Naive B cell (primary cell): ENCODE data around the gene TNNT3. TPM values are rescaled to one million over a fixed set of nuclear protein-coding genes. Genes with fewer than 3 reads are reported as not detected.
"Not testable (repeated sequence)": the region's sequence is repeated elsewhere in the genome, so short reads cannot be mapped to it uniquely, and the experiment has no call there.

Experiments
- ATAC-seq, 2 donors: fragments of 150-1000 bp; cut with Tn5 transposase; 2 replicates each; pipeline ENCODE4 v1.10.0; 2021; ENCODE audit warnings: low read depth in 2 of 2, mild to moderate bottlenecking in 2 of 2, moderate library complexity in 2 of 2
- DNase-seq: peaks from one replicate; pipeline ENCODE4 v3.0.0; 2022
- H3K27ac Mint-ChIP-seq, 6 donors: one replicate each; pipeline ENCODE4 v1.8.0; 2020 to 2022; ENCODE audit warnings: mild to moderate bottlenecking in 6 of 6, mixed read lengths in 6 of 6, moderate library complexity in 5 of 6, inconsistent platforms in 2 of 6
- H3K27me3 Mint-ChIP-seq, 3 donors: one replicate each; pipeline ENCODE4 v1.8.0; 2021 to 2022; ENCODE audit warnings: mixed read lengths in 3 of 3, mild to moderate bottlenecking in 1 of 3
- H3K36me3 Mint-ChIP-seq, 2 donors: one replicate each; pipeline ENCODE4 v1.8.0; 2020 to 2022; ENCODE audit warnings: mixed read lengths in 2 of 2, inconsistent platforms in 1 of 2, mild to moderate bottlenecking in 1 of 2
- H3K4me1 Mint-ChIP-seq, 3 donors: one replicate each; pipeline ENCODE4 v1.8.0; 2020 to 2022; ENCODE audit warnings: mixed read lengths in 3 of 3, inconsistent platforms in 1 of 3, mild to moderate bottlenecking in 1 of 3, moderate library complexity in 1 of 3
- H3K4me3 Mint-ChIP-seq, 8 donors: one replicate each; pipeline ENCODE4 v1.8.0; 2020 to 2022; ENCODE audit warnings: mild to moderate bottlenecking in 8 of 8, mixed read lengths in 8 of 8, moderate library complexity in 8 of 8, inconsistent platforms in 2 of 8
- H3K9me3 Mint-ChIP-seq, 7 donors: one replicate each; pipeline ENCODE4 v1.8.0; 2020 to 2022; ENCODE audit warnings: mixed read lengths in 7 of 7, mild to moderate bottlenecking in 5 of 7, inconsistent platforms in 2 of 7, moderate library complexity in 1 of 7
- polyA plus RNA-seq, 6 donors: library from polyadenylated mRNA; unstranded; fragments of 300-500 nt; fragmentation: Illumina TruSeq; gene quantifications; one replicate each; pipeline ENCODE4 v1.2.3, GENCODE V29; 2021; ENCODE audit warnings: low read depth in 6 of 6

The TNNT3 gene
- polyA plus RNA-seq, 6 donors from 2014 or later = 0.43 to 0.92 TPM; not detected in 4

GRCh38 chr11:1877211-1878136 lies 42.0 kb upstream of the TNNT3 start:
- DNase-seq = no peak
- peak overlapping the region in 5 of 6 donors; percentile 54 to 82 (median 70) for H3K27ac Mint-ChIP-seq
- peaks cover 34 to 58% (median 47%) of the 10 kb centered on the region in 3 donors for H3K4me1 Mint-ChIP-seq
- H3K9me3 Mint-ChIP-seq = no peaks in the 10 kb centered on the region
- no peak for ATAC-seq
- no peaks in the 10 kb centered on the region for H3K36me3 Mint-ChIP-seq
- H3K27me3 Mint-ChIP-seq = no peaks in the 10 kb centered on the region
- H3K4me3 Mint-ChIP-seq = peak overlapping the region in 2 of 8 donors; percentile 8 to 35

DNA sequence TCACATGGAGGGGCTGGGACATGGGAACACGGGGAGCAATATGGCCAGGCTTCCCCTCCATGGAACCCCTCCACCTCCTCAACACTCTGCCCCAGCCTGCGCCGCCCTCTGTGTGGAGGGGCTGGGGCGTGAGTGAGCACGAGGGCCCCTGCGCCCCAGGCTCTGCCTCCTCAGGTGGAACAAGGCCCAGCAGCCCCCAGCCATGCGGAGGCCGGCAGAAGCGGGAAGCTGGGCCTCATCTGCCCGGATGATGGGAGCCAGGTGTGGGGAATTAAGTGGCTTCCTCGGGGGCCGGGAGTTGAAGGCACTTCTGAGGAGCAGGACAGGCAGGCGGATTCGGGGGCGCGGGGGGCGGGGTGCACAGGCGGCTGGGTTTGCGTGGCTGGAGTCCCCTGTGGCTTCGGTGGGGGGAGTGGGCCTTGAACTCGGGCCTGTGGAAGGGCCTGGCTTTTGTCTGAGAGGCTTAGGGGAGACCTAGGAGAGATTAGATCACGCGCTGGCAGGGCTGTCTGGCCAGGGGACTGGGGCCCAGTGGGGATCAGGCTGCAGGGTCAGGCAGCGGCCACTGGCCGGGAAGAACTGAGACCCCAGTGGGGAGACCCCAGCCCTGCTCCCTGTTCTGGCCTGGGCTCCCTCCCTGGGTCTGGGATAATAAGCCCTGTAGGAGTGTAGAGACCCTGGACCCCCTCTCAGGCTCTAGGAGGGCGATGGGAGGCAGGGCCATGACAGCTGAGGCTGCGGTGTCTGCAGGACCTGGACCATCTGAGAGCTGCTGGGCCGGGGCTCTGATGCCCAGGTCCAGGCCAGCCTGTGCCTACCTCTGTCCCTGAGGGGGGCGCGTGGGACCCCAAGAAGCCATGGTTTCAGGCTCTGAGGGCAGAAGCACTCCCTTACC lies 41.1 kb upstream of the TNNT3 start:
- peak overlapping the region in 1 of 6 donors; percentile 77 for H3K27ac Mint-ChIP-seq
- H3K4me3 Mint-ChIP-seq = no peak overlapping the region
- peaks cover 31 to 55% (median 43%) of the 10 kb centered on the region in 3 donors for H3K4me1 Mint-ChIP-seq
- no peaks in the 10 kb centered on the region for H3K9me3 Mint-ChIP-seq
- no peaks in the 10 kb centered on the region for H3K27me3 Mint-ChIP-seq
- DNase-seq (no peak), ATAC-seq (no peak)
- no peaks in the 10 kb centered on the region for H3K36me3 Mint-ChIP-seq

GRCh38 chr11:1879342-1879940 lies 40.1 kb upstream of the TNNT3 start:
- Mint-ChIP-seq H3K9me3 (no peaks in the 10 kb centered on the region), H3K4me3 (peak overlapping the region in 1 of 8 donors; percentile 29), H3K4me1 (peaks cover 27 to 55% (median 45%) of the 10 kb centered on the region in 3 donors), H3K36me3 (no peaks in the 10 kb centered on the region), H3K27ac (peak overlapping the region in 4 of 6 donors; percentile 13 to 67 (median 55)), H3K27me3 (no peaks in the 10 kb centered on the region)
- DNase-seq = no peak
- ATAC-seq = no peak

GRCh38 chr11:1879941-1880720 lies 39.4 kb upstream of the TNNT3 start:
- no peak for ATAC-seq
- H3K4me1 Mint-ChIP-seq = peaks cover 27 to 55% (median 44%) of the 10 kb centered on the region in 3 donors
- DNase-seq = no peak
- H3K4me3 Mint-ChIP-seq = peak overlapping the region in 3 of 8 donors; percentile 39 to 70 (median 42)
- H3K27me3 Mint-ChIP-seq = no peaks in the 10 kb centered on the region
- H3K9me3 Mint-ChIP-seq = no peaks in the 10 kb centered on the region
- H3K27ac Mint-ChIP-seq = peak overlapping the region in 5 of 6 donors; percentile 13 to 81 (median 66)
- no peaks in the 10 kb centered on the region for H3K36me3 Mint-ChIP-seq

GRCh38 chr11:1880746-1881441 lies 38.6 kb upstream of the TNNT3 start:
- H3K4me1 Mint-ChIP-seq = peaks cover 23 to 55% (median 41%) of the 10 kb centered on the region in 3 donors
- no peaks in the 10 kb centered on the region for H3K27me3 Mint-ChIP-seq
- H3K36me3 Mint-ChIP-seq = no peaks in the 10 kb centered on the region
- H3K9me3 Mint-ChIP-seq = no peaks in the 10 kb centered on the region
- peak overlapping the region in 5 of 8 donors; percentile 9 to 70 (median 42) for H3K4me3 Mint-ChIP-seq
- peak overlapping the region; percentile 16 to 90 (median 75) for H3K27ac Mint-ChIP-seq
- DNase-seq (no peak), ATAC-seq (no peak)

DNA sequence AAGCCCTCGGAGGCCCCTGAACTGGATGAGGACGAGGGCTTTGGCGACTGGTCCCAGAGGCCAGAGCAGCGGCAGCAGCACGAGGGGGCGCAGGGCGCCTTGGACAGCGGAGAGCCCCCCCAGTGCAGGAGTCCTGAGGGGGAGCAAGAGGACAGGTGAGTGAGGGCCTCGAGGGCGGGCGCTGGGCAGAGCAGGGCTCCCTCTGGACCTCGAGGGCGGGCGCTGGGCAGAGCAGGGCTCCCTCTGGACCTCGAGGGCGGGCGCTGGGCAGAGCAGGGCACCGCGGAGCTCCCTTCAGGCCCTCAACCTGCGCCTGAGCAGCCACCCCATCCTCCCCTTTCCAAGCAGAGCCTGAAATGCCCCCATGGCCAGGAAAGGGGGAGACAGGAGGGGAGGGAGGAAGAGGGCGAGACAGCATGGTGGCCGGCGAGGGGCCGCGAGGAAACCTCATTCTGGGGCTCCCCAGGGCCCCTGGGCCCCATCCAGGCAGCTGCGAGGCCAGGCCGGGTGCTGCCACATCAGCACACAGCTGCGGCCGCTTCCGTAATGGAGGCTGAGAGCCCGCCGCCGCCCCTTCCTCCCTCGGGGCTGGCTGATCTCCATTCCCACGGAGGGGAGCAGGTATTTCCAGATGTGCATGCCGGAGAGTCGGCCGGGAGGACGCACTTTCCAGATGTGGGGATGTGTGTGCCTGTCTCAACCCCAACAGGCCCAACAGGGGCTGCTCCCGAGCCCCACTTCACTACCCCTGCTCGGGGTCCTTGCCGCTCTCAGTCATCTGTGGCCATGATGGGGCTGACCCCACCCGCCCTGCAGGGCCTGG lies 37.9 kb upstream of the TNNT3 start:
- Mint-ChIP-seq H3K9me3 (no peaks in the 10 kb centered on the region), H3K36me3 (no peaks in the 10 kb centered on the region), H3K27ac (peak overlapping the region in 5 of 6 donors; percentile 32 to 90 (median 46)), H3K4me3 (peak overlapping the region in 5 of 8 donors; percentile 47 to 61 (median 54)), H3K27me3 (no peaks in the 10 kb centered on the region), H3K4me1 (peaks cover 18 to 49% (median 39%) of the 10 kb centered on the region in 3 donors)
- DNase-seq (peak; percentile 29), ATAC-seq (peak; percentile 58 to 66)

DNA sequence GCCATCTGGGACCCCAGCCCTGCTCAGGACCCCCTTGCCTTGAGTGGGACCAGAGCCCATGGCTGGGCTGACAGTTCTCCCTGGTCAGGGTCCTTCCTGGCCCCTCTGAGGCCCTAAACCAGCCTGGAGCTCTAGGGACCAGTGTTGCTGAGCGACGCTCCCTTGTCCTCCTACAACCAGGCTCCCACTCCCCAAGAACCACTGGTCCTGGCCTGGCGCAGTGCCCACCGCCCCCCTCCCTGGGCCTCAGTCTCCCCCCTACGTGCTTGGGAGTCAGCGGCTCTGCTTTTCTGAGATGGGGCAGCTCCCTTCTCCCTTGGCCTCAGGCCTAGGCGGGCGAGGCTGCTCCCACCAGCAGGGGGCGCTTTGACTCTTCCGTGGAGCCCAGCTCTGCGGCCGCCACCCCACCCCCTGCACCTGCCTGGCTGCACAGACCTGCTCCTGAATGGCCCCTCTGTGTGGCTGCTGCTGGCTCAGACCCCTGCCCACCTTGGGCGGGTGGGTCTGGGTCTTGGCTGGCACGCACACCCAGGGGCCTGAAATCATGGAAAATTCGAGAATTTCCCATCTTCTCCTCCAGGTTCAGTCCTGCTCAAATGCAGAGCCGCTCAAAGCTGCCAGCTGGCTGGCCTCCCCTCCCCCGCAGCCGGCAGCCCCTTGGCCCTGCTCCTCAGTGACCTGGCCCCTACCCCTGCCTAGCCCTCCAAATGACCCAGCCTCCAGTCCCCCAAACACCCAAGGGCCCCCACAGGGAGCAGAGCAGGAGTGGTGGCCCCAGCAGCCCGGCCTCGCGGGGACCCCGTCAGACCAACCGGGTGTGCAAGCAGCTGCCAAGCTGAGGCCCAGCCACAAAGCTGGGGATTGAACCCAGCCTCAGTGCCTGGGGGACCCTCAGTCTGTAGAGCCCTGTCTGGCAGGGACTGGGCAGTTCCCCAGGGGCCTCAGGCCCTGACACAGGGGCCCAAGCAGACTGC lies 37.0 kb upstream of the TNNT3 start:
- H3K4me3 Mint-ChIP-seq = peak overlapping the region in 4 of 8 donors; percentile 47 to 61 (median 54)
- H3K27me3 Mint-ChIP-seq = no peaks in the 10 kb centered on the region
- no peaks in the 10 kb centered on the region for H3K9me3 Mint-ChIP-seq
- DNase-seq (peak; percentile 69), ATAC-seq (peak; percentile 90 to 91)
- H3K4me1 Mint-ChIP-seq = peaks cover 14 to 43% (median 36%) of the 10 kb centered on the region in 3 donors
- H3K36me3 Mint-ChIP-seq = no peaks in the 10 kb centered on the region
- H3K27ac Mint-ChIP-seq = peak overlapping the region in 4 of 6 donors; percentile 21 to 75 (median 38)

GRCh38 chr11:1883346-1884302 lies 35.9 kb upstream of the TNNT3 start:
- no peak overlapping the region for H3K4me3 Mint-ChIP-seq
- peaks cover 13 to 40% (median 37%) of the 10 kb centered on the region in 3 donors for H3K4me1 Mint-ChIP-seq
- no peak overlapping the region for H3K27ac Mint-ChIP-seq
- no peaks in the 10 kb centered on the region for H3K9me3 Mint-ChIP-seq
- DNase-seq = no peak
- no peak for ATAC-seq
- H3K27me3 Mint-ChIP-seq = no peaks in the 10 kb centered on the region
- H3K36me3 Mint-ChIP-seq = no peaks in the 10 kb centered on the region

DNA sequence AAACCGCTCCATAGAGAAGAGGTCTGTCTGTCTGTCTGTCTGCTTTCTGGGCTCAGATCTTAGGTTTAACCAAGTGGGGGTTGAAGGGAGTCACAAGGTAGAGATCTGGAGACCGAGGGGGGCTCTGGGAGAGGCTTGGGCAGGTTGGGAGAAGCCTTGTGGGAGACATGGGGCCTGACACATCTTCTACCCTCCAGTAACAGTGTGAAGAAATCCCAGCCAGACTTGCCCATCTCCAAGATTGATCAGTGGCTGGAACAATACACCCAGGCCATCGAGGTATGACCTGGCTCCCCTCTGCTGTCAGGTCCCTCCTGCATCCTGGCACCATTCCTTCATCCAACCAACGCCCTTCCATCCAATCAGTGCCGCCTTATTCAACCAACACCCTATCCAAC lies 35.2 kb upstream of the TNNT3 start:
- ATAC-seq (no peak), DNase-seq (no peak)
- Mint-ChIP-seq H3K27ac (no peak overlapping the region), H3K36me3 (no peaks in the 10 kb centered on the region), H3K4me3 (no peak overlapping the region), H3K4me1 (peaks cover 17 to 39% (median 38%) of the 10 kb centered on the region in 3 donors), H3K27me3 (no peaks in the 10 kb centered on the region), H3K9me3 (no peaks in the 10 kb centered on the region)

DNA sequence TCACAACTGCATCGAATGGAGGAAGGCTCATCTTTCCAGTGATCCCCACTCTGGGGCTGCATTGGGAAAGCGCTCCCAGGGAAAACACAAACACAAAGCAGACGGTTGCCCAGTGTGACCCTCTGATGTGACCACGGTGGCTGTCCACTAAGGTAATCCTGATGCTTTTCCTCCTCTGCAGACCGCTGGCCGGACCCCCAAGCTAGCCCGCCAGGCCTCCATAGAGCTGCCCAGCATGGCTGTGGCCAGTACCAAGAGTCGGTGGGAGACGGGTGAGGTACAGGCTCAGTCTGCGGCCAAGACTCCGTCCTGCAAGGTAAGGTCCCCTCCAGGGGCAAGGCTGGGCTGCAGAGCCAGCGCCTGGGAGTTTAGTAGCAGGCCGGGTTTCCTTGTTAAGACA lies 33.0 kb upstream of the TNNT3 start:
- not testable (repeated sequence) for ATAC-seq, H3K27me3 Mint-ChIP-seq, H3K9me3 Mint-ChIP-seq, H3K4me3 Mint-ChIP-seq, DNase-seq, H3K36me3 Mint-ChIP-seq
- Mint-ChIP-seq H3K27ac (peak overlapping the region in 1 of 6 donors; percentile 33), H3K4me1 (peaks cover 13 to 39% (median 31%) of the 10 kb centered on the region in 3 donors)
